Left ventricle myocardium inferior (tissue), 1 donor: ENCODE results near the gene GMCL1. TPM values are rescaled to one million over a fixed set of nuclear protein-coding genes. Genes with fewer than 3 reads are reported as not detected.
"Not testable (repeated sequence)": the region's sequence is repeated elsewhere in the genome, so short reads cannot be mapped to it uniquely, and the experiment has no call there.

Source experiments
- DNase-seq: peaks from one replicate; pipeline ENCODE4 v3.0.0-alpha.2; 2020
- H3K27ac ChIP-seq: fragments of 200-600 bp; replicated peaks from 2 replicates; pipeline ENCODE4 v1.8.0; 2021
- H3K27me3 ChIP-seq: fragments of 200-600 bp; 2 replicates; pipeline ENCODE4 v1.8.0; 2021; ENCODE audit warnings: low read depth
- H3K36me3 ChIP-seq: fragments of 200-600 bp; 2 replicates; pipeline ENCODE4 v1.8.0; 2021
- H3K4me1 ChIP-seq: fragments of 200-600 bp; 2 replicates; pipeline ENCODE4 v1.8.0; 2021
- H3K4me3 ChIP-seq: fragments of 200-600 bp; 2 replicates; pipeline ENCODE4 v1.8.0; 2021; ENCODE audit warnings: mild to moderate bottlenecking, moderate library complexity
- H3K9me3 ChIP-seq: fragments of 200-600 bp; replicated peaks from 2 replicates; pipeline ENCODE4 v1.8.0; 2021
- intact Hi-C: fragments of 100-400 bp; cut with micrococcal nuclease; formaldehyde crosslinking; loops from one replicate; pipeline ENCODE4 v1.11.0; 2022
- total RNA-seq: library from RNA; stranded (reverse); fragmentation: NEBNext Ultra II Directional; extraction: Animal tissue kit (Norgen Biotek cat#: 25700); gene quantifications from one replicate; pipeline ENCODE4 v1.2.1, GENCODE V29; 2021
- TF ChIP-seq, protein P1 (sequence below): fragments of 200-600 bp; IDR thresholded peaks from 2 replicates; pipeline ENCODE4 v1.8.0; 2021; ENCODE audit warnings: antibody characterized with exemption, mild to moderate bottlenecking, borderline replicate concordance
- donor health status: DM: no; HTN: yes; CAD: no; lungs with severe emphysema.

GMCL1 gene
- total RNA-seq, 1 donor from 2014 or later: 5.3 TPM

GRCh38 chr2:69893684-69894551, 64.5 kb downstream of the GMCL1 start, which contains the start of gene SNRNP27:
SNRNP27 (plus strand) TSS chr2:69893956; CDS start chr2:69893985, 29 bp downstream.
- Histone ChIP-seq H3K4me1 (peaks cover 42% of the 10 kb centered on the region), H3K27me3 (no peaks in the 10 kb centered on the region), H3K27ac (peak within 1 kb of the TSS; percentile 85), H3K36me3 (peaks cover 39% of the 10 kb centered on the region), H3K4me3 (peak within 1 kb of the TSS; percentile 88), H3K9me3 (peaks cover 4% of the 10 kb centered on the region)
- peak; percentile 72 for DNase-seq
- TF ChIP-seq, protein P1, sequence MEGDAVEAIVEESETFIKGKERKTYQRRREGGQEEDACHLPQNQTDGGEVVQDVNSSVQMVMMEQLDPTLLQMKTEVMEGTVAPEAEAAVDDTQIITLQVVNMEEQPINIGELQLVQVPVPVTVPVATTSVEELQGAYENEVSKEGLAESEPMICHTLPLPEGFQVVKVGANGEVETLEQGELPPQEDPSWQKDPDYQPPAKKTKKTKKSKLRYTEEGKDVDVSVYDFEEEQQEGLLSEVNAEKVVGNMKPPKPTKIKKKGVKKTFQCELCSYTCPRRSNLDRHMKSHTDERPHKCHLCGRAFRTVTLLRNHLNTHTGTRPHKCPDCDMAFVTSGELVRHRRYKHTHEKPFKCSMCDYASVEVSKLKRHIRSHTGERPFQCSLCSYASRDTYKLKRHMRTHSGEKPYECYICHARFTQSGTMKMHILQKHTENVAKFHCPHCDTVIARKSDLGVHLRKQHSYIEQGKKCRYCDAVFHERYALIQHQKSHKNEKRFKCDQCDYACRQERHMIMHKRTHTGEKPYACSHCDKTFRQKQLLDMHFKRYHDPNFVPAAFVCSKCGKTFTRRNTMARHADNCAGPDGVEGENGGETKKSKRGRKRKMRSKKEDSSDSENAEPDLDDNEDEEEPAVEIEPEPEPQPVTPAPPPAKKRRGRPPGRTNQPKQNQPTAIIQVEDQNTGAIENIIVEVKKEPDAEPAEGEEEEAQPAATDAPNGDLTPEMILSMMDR: no peak
- intact Hi-C loops: no loop called here

- intact Hi-C loops, H3K9me3 ChIP-seq, DNase-seq, H3K27me3 ChIP-seq: not testable (repeated sequence)
- Histone ChIP-seq H3K36me3 (peaks cover 47% of the 10 kb centered on the region), H3K4me3 (peak overlapping the region; percentile 88), H3K4me1 (peaks cover 42% of the 10 kb centered on the region), H3K27ac (peak overlapping the region; percentile 85)
Measured at GRCh38 chr2:69894737-69895136, 65.3 kb downstream of the GMCL1 start.

DNA sequence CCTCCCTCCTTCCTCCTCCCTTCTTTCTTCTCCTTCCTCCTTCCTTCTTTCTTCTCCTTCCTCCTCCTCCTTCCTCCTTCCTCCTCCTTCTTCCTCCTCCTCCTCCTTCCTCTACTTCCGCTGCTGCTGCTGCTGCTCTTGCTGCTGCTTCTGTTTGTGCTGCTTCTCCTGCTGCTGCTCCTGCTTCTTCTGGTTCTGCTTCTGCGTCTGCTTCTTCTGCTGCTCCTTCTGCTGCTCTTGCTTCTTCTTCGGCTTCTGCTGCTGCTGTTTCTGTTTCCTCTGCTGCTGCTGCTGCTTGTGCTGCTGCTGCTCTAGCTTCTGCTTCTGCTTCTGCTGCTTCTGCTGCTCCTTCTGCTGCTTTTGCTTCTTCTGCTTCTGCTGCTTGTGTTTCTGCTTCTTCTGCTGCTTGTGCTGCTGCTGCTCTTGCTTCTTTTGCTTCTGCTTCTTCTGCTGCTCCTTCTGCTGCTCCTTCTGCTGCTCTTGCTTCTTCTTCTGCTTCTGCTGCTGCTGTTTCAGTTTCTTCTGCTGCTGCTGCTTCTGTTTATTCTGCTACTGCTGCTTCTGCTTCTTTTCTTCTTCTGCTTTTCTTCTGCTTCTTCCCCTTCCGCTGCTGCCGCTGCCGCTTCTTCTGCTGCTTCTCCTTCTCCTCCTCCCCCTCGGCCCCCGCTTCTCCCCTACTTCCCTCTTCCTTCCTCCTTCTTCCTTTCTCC, 72.9 kb downstream of the GMCL1 start:
- intact Hi-C loops: no loop called here
- H3K27me3 ChIP-seq: no peaks in the 10 kb centered on the region
- no peaks in the 10 kb centered on the region for H3K9me3 ChIP-seq
- DNase-seq: no peak
- peaks cover 35% of the 10 kb centered on the region for H3K4me1 ChIP-seq
- TF ChIP-seq, protein P1: no peak
- no peak overlapping the region for H3K4me3 ChIP-seq
- H3K36me3 ChIP-seq: peaks cover 92% of the 10 kb centered on the region
- no peak overlapping the region for H3K27ac ChIP-seq

GRCh38 chr2:69907216-69907615, 77.8 kb downstream of the GMCL1 start:
- Histone ChIP-seq H3K4me1 (peaks cover 9% of the 10 kb centered on the region), H3K27ac (no peak overlapping the region), H3K27me3 (no peaks in the 10 kb centered on the region), H3K36me3 (peaks cover 86% of the 10 kb centered on the region), H3K4me3 (no peak overlapping the region), H3K9me3 (no peaks in the 10 kb centered on the region)
- DNase-seq: no peak
- TF ChIP-seq, protein P1: no peak
- intact Hi-C loops: no loop called here

DNA sequence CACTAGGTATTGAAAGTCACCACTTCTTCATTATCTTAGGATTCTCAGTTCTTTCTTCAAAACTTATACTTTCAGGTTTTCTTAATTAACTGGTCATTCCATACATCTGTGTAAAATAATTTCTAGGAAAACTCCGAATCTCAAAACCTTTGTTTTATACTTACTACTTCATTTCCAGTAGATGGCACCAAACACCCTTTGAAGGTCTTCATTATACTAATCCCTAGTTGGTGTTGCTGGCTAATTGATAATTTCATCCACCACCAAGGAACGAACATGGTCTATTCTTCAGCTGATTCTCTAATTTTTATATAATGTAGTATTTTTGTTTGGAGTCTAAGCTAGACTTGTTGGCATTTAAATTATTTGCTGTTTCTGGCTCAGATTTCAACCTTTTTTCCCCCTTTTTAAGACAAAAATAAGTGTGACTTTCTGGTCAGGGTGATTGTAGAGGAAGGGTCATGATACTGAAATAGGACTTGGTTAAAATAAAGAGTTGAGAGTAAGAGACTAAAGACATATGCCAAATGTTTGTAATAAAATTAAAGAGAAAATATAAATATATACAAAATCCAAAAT, 82.6 kb downstream of the GMCL1 start:
- Histone ChIP-seq H3K27ac (peak overlapping the region; percentile 43), H3K27me3 (no peaks in the 10 kb centered on the region), H3K4me3 (no peak overlapping the region), H3K36me3 (peaks cover 46% of the 10 kb centered on the region), H3K4me1 (peaks cover 41% of the 10 kb centered on the region), H3K9me3 (no peaks in the 10 kb centered on the region)
- no peak for DNase-seq
- TF ChIP-seq, protein P1: peak; percentile 72
- intact Hi-C loops: loop anchor here (5.0 kb wide), 2 partner anchors 160 to 230 kb away; no protein-coding TSS in a partner anchor
